ENCODE data around the gene IGLL1. TPM values are rescaled to one million over a fixed set of nuclear protein-coding genes. Genes with fewer than 3 reads are reported as not detected.

IGLL1 gene
- total RNA-seq, 2 experiments from 2014 or later = not detected

DNA sequence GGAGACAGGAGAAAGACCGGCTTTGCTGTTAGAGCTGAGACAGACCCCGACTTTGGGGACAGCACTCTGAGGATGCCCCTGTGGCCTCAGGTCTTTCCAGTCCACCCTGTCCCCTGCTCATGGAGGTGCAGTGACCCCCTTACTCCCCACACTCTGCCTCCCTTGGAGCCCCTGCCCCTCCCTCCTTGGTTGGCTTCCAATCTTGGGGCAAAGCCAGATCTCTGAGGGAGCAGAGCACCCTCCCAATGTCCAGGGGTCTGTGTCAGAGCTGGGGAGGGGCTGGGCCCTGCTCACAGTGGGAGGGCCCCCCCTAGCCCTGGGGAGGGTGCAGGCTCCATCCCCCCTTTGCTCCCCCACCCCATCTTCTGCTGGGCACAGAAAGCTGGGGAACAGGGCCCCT is 50.0 kb downstream of the IGLL1 start:
- H3K36me3 ChIP-seq (ENCODE audit: insufficient read depth, low read length) = no peaks in the 10 kb centered on the region
- no peaks in the 10 kb centered on the region for H4K20me1 ChIP-seq (ENCODE audit: insufficient read depth, low read length)
- no peak overlapping the region for H3K4me3 ChIP-seq (ENCODE audit: low read depth, low read length, poor library complexity, severe bottlenecking)
- intact Hi-C loops (cut with micrococcal nuclease; ENCODE audit: unreplicated experiment) = no loop called here
- TF ChIP-seq, protein P1, sequence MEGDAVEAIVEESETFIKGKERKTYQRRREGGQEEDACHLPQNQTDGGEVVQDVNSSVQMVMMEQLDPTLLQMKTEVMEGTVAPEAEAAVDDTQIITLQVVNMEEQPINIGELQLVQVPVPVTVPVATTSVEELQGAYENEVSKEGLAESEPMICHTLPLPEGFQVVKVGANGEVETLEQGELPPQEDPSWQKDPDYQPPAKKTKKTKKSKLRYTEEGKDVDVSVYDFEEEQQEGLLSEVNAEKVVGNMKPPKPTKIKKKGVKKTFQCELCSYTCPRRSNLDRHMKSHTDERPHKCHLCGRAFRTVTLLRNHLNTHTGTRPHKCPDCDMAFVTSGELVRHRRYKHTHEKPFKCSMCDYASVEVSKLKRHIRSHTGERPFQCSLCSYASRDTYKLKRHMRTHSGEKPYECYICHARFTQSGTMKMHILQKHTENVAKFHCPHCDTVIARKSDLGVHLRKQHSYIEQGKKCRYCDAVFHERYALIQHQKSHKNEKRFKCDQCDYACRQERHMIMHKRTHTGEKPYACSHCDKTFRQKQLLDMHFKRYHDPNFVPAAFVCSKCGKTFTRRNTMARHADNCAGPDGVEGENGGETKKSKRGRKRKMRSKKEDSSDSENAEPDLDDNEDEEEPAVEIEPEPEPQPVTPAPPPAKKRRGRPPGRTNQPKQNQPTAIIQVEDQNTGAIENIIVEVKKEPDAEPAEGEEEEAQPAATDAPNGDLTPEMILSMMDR (conservative IDR thresholded peaks at IDR 0.05; ENCODE audit: low read length) = no peak
- TF ChIP-seq EZH2phosphoT487 (IDR thresholded peaks at IDR 0.05; ENCODE audit: borderline replicate concordance, low read depth, low read length) = no peak
- ChIA-PET CTCF (ENCODE audit: unreplicated experiment) (interaction anchor here (0.5 kb wide), 1 partner anchor 317 kb away, joined by 4 read pairs; no protein-coding TSS in a partner anchor), POLR2A (no interaction called here)
- H3K79me2 ChIP-seq (ENCODE audit: insufficient read depth, low read depth, low read length) = no peaks in the 10 kb centered on the region
- H3K9me2 ChIP-seq (ENCODE audit: insufficient read depth, low read length) = no peaks in the 10 kb centered on the region
- H3K9me3 ChIP-seq (ENCODE audit: low read length) = no peaks in the 10 kb centered on the region
- no peak for DNase-seq (ENCODE audit: low spot score)
- peaks cover 16% of the 10 kb centered on the region for H3K4me1 ChIP-seq (ENCODE audit: insufficient read depth, low read length, poor library complexity, severe bottlenecking)
- H2AFZ ChIP-seq (ENCODE audit: low read length) = no peak overlapping the region
- no TSS peak for BruUV-seq (replicated peaks)
- no peak overlapping the region for H3K27ac ChIP-seq (ENCODE audit: low read depth, low read length, poor library complexity, severe bottlenecking)
- H3K4me2 ChIP-seq (ENCODE audit: low read length) = no peak overlapping the region

DNA sequence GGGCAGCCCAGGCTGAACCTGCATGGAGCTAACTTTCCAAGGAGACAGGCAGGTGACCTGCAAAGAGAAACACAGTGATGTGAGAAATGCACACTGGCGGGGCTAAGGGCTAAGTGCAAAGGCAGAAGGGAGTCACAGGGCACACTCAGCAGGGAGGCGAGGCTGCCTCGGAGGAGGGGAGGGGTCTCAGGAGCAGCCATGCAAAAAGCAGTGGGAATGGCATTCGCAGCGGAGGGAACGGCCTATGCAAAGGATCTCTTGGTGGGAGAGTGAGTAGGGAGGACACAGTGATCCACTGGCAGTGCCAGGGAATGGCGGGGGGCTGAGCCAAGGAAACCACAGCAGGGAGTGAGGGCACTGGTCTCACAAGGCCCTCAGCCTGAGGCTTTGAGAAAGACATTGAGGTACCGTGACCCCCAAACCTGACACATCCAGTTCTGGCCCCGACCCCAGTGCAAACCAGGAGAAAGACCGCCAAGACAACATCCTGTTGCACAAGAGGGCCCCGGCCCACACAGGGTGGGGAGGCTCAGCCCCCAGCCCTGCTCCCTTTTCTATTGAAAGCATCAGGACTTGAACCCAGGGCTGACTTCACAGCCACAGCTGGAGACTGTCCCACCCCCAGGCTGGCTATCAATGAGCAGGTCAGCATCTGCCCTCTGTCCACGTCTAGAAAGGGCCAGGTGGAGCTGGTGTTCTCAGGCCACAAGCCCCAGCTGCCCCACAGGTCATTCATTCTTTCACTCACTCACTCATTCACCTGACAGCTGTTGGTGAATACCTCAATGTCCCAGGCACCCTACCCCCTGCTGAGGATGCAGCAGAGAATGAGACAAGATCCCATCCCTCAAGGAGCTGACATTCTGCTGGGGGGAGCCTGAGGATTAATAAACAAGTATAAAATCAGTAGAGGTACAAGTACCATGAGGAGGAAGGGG is 50.7 kb downstream of the IGLL1 start:
- Histone ChIP-seq H3K4me3 (ENCODE audit: low read depth, low read length, poor library complexity, severe bottlenecking) (no peak overlapping the region), H3K4me1 (ENCODE audit: insufficient read depth, low read length, poor library complexity, severe bottlenecking) (peaks cover 12% of the 10 kb centered on the region), H3K9me3 (ENCODE audit: low read length) (no peaks in the 10 kb centered on the region), H3K27ac (ENCODE audit: low read depth, low read length, poor library complexity, severe bottlenecking) (no peak overlapping the region), H3K79me2 (ENCODE audit: insufficient read depth, low read depth, low read length) (no peaks in the 10 kb centered on the region), H3K9me2 (ENCODE audit: insufficient read depth, low read length) (no peaks in the 10 kb centered on the region), H3K36me3 (ENCODE audit: insufficient read depth, low read length) (no peaks in the 10 kb centered on the region), H2AFZ (ENCODE audit: low read length) (no peak overlapping the region), H3K4me2 (ENCODE audit: low read length) (no peak overlapping the region), H4K20me1 (ENCODE audit: insufficient read depth, low read length) (no peaks in the 10 kb centered on the region)
- no TSS peak for BruUV-seq (replicated peaks)
- DNase-seq (ENCODE audit: low spot score) = no peak
- ChIA-PET POLR2A (interaction anchor here (0.6 kb wide), 1 partner anchor 154 kb away, joined by 3 read pairs; no protein-coding TSS in a partner anchor), CTCF (ENCODE audit: unreplicated experiment) (no interaction called here)
- TF ChIP-seq, protein P1 (conservative IDR thresholded peaks at IDR 0.05; ENCODE audit: low read length) = no peak
- intact Hi-C loops (cut with micrococcal nuclease; ENCODE audit: unreplicated experiment) = no loop called here
